ENCODE measurements around the gene CYS1.
"Not testable (repeated sequence)": the region's sequence is repeated elsewhere in the genome, so short reads cannot be mapped to it uniquely, and the experiment has no call there.

The CYS1 gene

GRCh38 chr2:10079870-10080535 is at the start of gene CYS1:
Gene CYS1, minus strand, starts transcription at chr2:10080411. Its CDS starts 188 bp downstream, at chr2:10080223.
- no peak for DNase-seq

GRCh38 chr2:10129490-10129889 is 49.3 kb upstream of the CYS1 start:
- no peak for DNase-seq

GRCh38 chr2:10128420-10128819 is 48.2 kb upstream of the CYS1 start:
- DNase-seq = no peak

GRCh38 chr2:10126632-10127026 is 46.4 kb upstream of the CYS1 start:
- no peak for DNase-seq

GRCh38 chr2:10125842-10126631 is 45.8 kb upstream of the CYS1 start:
- DNase-seq = no peak

- DNase-seq = peak; percentile 77
Measured at GRCh38 chr2:10124538-10125045, 44.4 kb upstream of the CYS1 start.

- no peak for DNase-seq
Measured at GRCh38 chr2:10123281-10123680, 43.1 kb upstream of the CYS1 start.

GRCh38 chr2:10122500-10123280 is 42.5 kb upstream of the CYS1 start, which contains the start of gene RRM2:
Gene RRM2, plus strand, starts transcription at chr2:10122739. Its CDS starts 60 bp downstream, at chr2:10122799.
- peak; percentile 94 for DNase-seq

GRCh38 chr2:10120877-10121574 is 40.8 kb upstream of the CYS1 start:
- peak; percentile 26 for DNase-seq

GRCh38 chr2:10120158-10120876 is 40.1 kb upstream of the CYS1 start:
- DNase-seq = peak; percentile 91

- DNase-seq = no peak
Measured at GRCh38 chr2:10119601-10120157, 39.5 kb upstream of the CYS1 start.

GRCh38 chr2:10119027-10119325 is 38.8 kb upstream of the CYS1 start:
- DNase-seq = no peak

GRCh38 chr2:10109311-10109710 is 29.1 kb upstream of the CYS1 start:
- no peak for DNase-seq

GRCh38 chr2:10104906-10105305 is 24.7 kb upstream of the CYS1 start:
- DNase-seq = not testable (repeated sequence)

- no peak for DNase-seq
Measured at GRCh38 chr2:10103179-10103578, 23.0 kb upstream of the CYS1 start.

GRCh38 chr2:10101491-10101890 is 21.3 kb upstream of the CYS1 start:
- no peak for DNase-seq

GRCh38 chr2:10097352-10098148 is 17.3 kb upstream of the CYS1 start:
- peak; percentile 43 for DNase-seq

- DNase-seq = no peak
Measured at GRCh38 chr2:10096641-10097040, 16.4 kb upstream of the CYS1 start.

GRCh38 chr2:10095175-10095574 is 15.0 kb upstream of the CYS1 start:
- no peak for DNase-seq

GRCh38 chr2:10094271-10094814 is 14.1 kb upstream of the CYS1 start:
- DNase-seq = no peak

- DNase-seq = not testable (repeated sequence)
Measured at GRCh38 chr2:10091889-10092244, 11.7 kb upstream of the CYS1 start.

All from fibroblast of upper back skin (primary cell).